PC-3 (cell line): ENCODE measurements around the gene STK39. TPM values are rescaled to one million over a fixed set of nuclear protein-coding genes. Genes with fewer than 3 reads are reported as not detected.

Source experiments
- ATAC-seq: fragments of 200-7000 bp; cut with Tn5 transposase; 2 replicates; pipeline ENCODE4 v1.9.1; 2020; ENCODE audit warnings: mild to moderate bottlenecking, moderate library complexity
- BruUV-seq: library from RNA; stranded (reverse); fragments of 400-500 nt; replicated peaks from 2 replicates; lab custom pipeline; 2021; lab: Mats Ljungman, UMichigan
- CTCF ChIA-PET: fragments of 300-600 bp; sonication (Branson Sonifier 250); formaldehyde crosslinking; loops from one replicate; lab custom pipeline; 2022; ENCODE audit warnings: antibody characterized with exemption; lab: Charles Lee
- POLR2A ChIA-PET: fragments of 300-600 bp; sonication (Branson Sonifier 250); formaldehyde crosslinking; loops from one replicate; lab custom pipeline; 2022; ENCODE audit warnings: antibody characterized with exemption; ENCODE audit not compliant: unreplicated experiment; lab: Charles Lee
- DNase-seq: peaks from one replicate; pipeline ENCODE4 v3.0.0-alpha.2; 2015
- H2AFZ ChIP-seq: fragments of 300-600 bp; sonication (generic); 2 replicates; pipeline ENCODE4 v1.6.0; 2016; ENCODE audit warnings: antibody characterized with exemption, low read length
- H3F3A ChIP-seq: fragments of 300-600 bp; sonication (generic); one replicate; pipeline ENCODE4 v1.6.0; 2017; ENCODE audit warnings: antibody characterized with exemption, low read length, control low read depth, mild to moderate bottlenecking; ENCODE audit not compliant: unreplicated experiment
- H3K27ac ChIP-seq: fragments of 300-600 bp; sonication (generic); 2 replicates; pipeline ENCODE4 v1.5.1; 2016; ENCODE audit warnings: mild to moderate bottlenecking, low read length
- H3K27me3 ChIP-seq: fragments of 300-600 bp; sonication (generic); 2 replicates; pipeline ENCODE4 v1.6.1; 2016; ENCODE audit warnings: low read length, mixed read lengths
- H3K36me3 ChIP-seq: fragments of 300-600 bp; sonication (generic); 2 replicates; pipeline ENCODE4 v1.6.1; 2016; ENCODE audit warnings: low read depth, mixed run types, low read length, mixed read lengths
- H3K4me1 ChIP-seq: fragments of 300-600 bp; sonication (generic); 2 replicates; pipeline ENCODE4 v1.5.1; 2016; ENCODE audit warnings: low read length; ENCODE audit not compliant: insufficient read depth
- H3K4me2 ChIP-seq: fragments of 300-600 bp; sonication (generic); 2 replicates; pipeline ENCODE4 v1.6.0; 2016; ENCODE audit warnings: low read length
- H3K4me3 ChIP-seq: fragments of 300-600 bp; sonication (generic); 2 replicates; pipeline ENCODE4 v1.5.1; 2016; ENCODE audit warnings: mild to moderate bottlenecking, low read length, mixed read lengths
- H3K79me2 ChIP-seq: fragments of 300-600 bp; sonication (generic); 2 replicates; pipeline ENCODE4 v1.6.1; 2017; ENCODE audit warnings: low read length, mixed read lengths
- H3K9ac ChIP-seq: fragments of 300-600 bp; sonication (generic); 2 replicates; pipeline ENCODE4 v1.6.0; 2016; ENCODE audit warnings: mild to moderate bottlenecking, low read length
- H3K9me2 ChIP-seq: fragments of 300-600 bp; sonication (generic); replicated peaks from 2 replicates; pipeline ENCODE4 v1.6.1; 2016; ENCODE audit warnings: mixed run types, low read length, mixed read lengths
- H3K9me3 ChIP-seq: fragments of 300-600 bp; sonication (generic); 2 replicates; pipeline ENCODE4 v1.6.1; 2016; ENCODE audit warnings: low read length, mixed read lengths
- H4K20me1 ChIP-seq: fragments of 300-600 bp; sonication (generic); 2 replicates; pipeline ENCODE4 v1.6.1; 2016; ENCODE audit warnings: low read length, mixed read lengths
- EZH2 ChIP-seq: fragments of 300-600 bp; sonication (generic); IDR thresholded peaks from one replicate; pipeline ENCODE4 v1.6.1; 2017; ENCODE audit warnings: antibody characterized with exemption, mild to moderate bottlenecking, low read length; ENCODE audit not compliant: unreplicated experiment
- EZH2phosphoT487 ChIP-seq: fragments of 300-600 bp; sonication (generic); IDR thresholded peaks from 2 replicates; pipeline ENCODE4 v1.6.1; 2018; ENCODE audit warnings: mild to moderate bottlenecking, antibody characterized with exemption, low read length, borderline replicate concordance
- intact Hi-C: fragments of 100-400 bp; cut with micrococcal nuclease; formaldehyde crosslinking; loops from 2 replicates; pipeline ENCODE4 v1.9.0; 2023
- total RNA-seq: library from RNA; depleted of rRNA; stranded (reverse); fragments of >200 nt; gene quantifications from 2 replicates; pipeline ENCODE4 v1.2.3, GENCODE V29; 2014
- TF ChIP-seq, protein P1 (sequence below): fragments of 300-600 bp; sonication (generic); conservative IDR thresholded peaks from 2 replicates; pipeline ENCODE4 v1.5.1; 2017; ENCODE audit warnings: antibody characterized with exemption, low read depth, mild to moderate bottlenecking, low read length

The STK39 gene
- total RNA-seq, 1 experiment from 2014 or later = 17.9 TPM

DNA sequence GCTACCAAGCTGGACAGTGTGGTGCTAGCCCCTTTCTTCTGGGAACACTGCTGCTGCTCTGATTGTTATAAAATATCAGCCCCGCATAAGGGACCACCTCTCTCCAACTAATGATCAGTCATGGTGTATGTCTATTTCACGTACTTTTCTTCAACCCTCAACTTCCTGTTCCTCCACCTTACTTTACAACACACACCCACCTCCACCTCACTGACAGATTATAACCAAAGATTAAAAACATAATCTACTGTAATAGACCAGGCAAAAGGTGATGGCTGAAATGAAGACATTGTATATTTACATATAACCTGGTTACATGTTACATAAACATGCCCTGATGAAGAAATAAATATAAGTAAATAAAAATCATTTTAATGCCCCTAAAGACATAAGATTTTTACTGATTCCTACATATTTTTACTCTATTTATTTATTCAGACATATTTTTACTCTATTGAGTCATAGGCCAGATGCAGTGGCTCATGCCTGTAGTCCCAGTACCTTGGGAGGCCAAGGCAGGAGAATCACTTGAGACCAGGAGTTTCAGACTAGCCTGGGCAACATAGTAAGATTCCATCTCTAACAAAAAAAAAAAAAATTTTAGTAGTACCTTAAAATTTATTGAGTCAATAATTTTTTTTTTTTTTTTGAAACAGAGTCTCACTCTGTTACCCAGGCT, 12.8 kb downstream of the STK39 start:
- Histone ChIP-seq H3K4me3 (no peak overlapping the region), H3F3A (no peaks in the 10 kb centered on the region), H3K9me2 (no peaks in the 10 kb centered on the region), H3K4me2 (no peak overlapping the region), H3K27ac (no peak overlapping the region), H3K9me3 (no peaks in the 10 kb centered on the region), H3K36me3 (0 out of 2 replicates have a peak, but pooled peaks cover 5% of the 10 kb centered on the region), H3K4me1 (peaks cover 18% of the 10 kb centered on the region), H2AFZ (no peak overlapping the region), H4K20me1 (no peaks in the 10 kb centered on the region), H3K9ac (no peak overlapping the region), H3K79me2 (peaks cover 63% of the 10 kb centered on the region), H3K27me3 (no peaks in the 10 kb centered on the region)
- intact Hi-C loops = no loop called here
- CTCF ChIA-PET = interaction anchor here (0.5 kb wide), 1 partner anchor 437 kb away, joined by 3 read pairs; no protein-coding TSS in a partner anchor
- POLR2A ChIA-PET = no interaction called here
- TF ChIP-seq EZH2 = no peak
- TF ChIP-seq, protein P1, sequence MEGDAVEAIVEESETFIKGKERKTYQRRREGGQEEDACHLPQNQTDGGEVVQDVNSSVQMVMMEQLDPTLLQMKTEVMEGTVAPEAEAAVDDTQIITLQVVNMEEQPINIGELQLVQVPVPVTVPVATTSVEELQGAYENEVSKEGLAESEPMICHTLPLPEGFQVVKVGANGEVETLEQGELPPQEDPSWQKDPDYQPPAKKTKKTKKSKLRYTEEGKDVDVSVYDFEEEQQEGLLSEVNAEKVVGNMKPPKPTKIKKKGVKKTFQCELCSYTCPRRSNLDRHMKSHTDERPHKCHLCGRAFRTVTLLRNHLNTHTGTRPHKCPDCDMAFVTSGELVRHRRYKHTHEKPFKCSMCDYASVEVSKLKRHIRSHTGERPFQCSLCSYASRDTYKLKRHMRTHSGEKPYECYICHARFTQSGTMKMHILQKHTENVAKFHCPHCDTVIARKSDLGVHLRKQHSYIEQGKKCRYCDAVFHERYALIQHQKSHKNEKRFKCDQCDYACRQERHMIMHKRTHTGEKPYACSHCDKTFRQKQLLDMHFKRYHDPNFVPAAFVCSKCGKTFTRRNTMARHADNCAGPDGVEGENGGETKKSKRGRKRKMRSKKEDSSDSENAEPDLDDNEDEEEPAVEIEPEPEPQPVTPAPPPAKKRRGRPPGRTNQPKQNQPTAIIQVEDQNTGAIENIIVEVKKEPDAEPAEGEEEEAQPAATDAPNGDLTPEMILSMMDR = no peak
- no peak for TF ChIP-seq EZH2phosphoT487
- DNase-seq (no peak), ATAC-seq (no peak)
- BruUV-seq = no TSS peak

DNA sequence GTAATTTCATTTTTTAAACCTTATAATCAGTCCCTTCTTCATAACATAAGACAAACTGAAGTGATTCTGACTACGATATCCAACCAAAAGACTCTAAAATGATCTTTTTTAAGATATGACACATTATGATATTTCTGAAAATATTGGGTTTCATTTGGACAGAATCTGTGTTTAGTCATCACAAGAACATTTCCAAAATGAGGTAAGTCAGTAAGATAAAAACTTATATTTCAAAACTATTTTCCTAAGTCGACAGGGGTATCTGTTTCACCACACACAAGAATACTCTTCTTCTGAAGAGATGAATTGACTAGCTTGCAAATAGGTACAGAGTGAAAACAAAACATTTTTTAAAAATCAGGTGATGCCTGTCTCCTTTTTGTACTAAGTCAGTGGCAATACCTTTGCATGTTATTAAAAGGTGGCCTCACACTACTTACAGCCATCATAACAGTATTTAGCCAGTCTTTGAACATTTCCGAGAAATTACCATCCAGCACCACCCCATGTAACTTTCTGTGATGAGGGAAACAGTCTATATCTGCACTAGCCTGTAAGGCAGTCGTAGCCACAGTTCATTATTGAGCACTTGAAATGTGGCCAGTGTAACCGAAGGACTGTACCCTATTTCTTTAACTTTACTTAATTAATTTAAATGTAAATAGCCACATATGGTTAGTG, 13.5 kb downstream of the STK39 start:
- ATAC-seq (peak; percentile 31), DNase-seq (no peak)
- no peaks in the 10 kb centered on the region for H4K20me1 ChIP-seq
- H3K79me2 ChIP-seq = peaks cover 61% of the 10 kb centered on the region
- H3K4me2 ChIP-seq = no peak overlapping the region
- no TSS peak for BruUV-seq
- H3K9me3 ChIP-seq = no peaks in the 10 kb centered on the region
- H3K4me3 ChIP-seq = no peak overlapping the region
- no peak overlapping the region for H3K9ac ChIP-seq
- no peaks in the 10 kb centered on the region for H3F3A ChIP-seq
- H3K36me3 ChIP-seq = 0 out of 2 replicates have a peak, but pooled peaks cover 5% of the 10 kb centered on the region
- intact Hi-C loops = no loop called here
- no peak overlapping the region for H2AFZ ChIP-seq
- H3K27me3 ChIP-seq = no peaks in the 10 kb centered on the region
- H3K9me2 ChIP-seq = no peaks in the 10 kb centered on the region
- TF ChIP-seq, protein P1 = no peak
- TF ChIP-seq EZH2 (no peak), EZH2phosphoT487 (no peak)
- H3K27ac ChIP-seq = no peak overlapping the region
- ChIA-PET CTCF (interaction anchor here (0.5 to 0.6 kb wide), 2 partner anchors 14 to 436 kb away, joined by 3 read pairs; partner anchors contain the start of gene STK39), POLR2A (no interaction called here)
- H3K4me1 ChIP-seq = peaks cover 18% of the 10 kb centered on the region

DNA sequence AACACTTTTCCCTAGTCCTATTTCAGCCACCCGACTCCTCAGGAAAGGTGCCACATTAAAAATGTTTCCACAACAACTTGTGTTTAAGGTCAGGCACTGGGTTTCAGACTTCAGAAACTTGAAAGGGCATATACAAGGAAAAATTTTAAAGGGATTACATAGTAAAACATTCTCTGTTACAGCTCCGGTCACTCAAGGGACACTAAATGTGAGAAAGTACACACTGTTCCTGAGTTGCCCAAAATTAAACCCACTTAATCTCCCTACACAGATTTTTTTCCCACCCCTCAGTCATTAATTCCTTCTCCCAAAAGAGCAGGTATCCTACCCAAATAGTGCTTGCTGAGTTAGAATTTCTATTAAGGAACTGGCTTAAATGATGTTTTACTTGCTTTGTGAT, 14.2 kb downstream of the STK39 start:
- Histone ChIP-seq H3K4me1 (peaks cover 14% of the 10 kb centered on the region), H3K27ac (no peak overlapping the region), H3K36me3 (0 out of 2 replicates have a peak, but pooled peaks cover 5% of the 10 kb centered on the region), H3K9ac (no peak overlapping the region), H4K20me1 (no peaks in the 10 kb centered on the region), H3K9me2 (no peaks in the 10 kb centered on the region), H3K27me3 (no peaks in the 10 kb centered on the region), H3K4me2 (no peak overlapping the region), H2AFZ (no peak overlapping the region), H3K79me2 (peaks cover 59% of the 10 kb centered on the region), H3K4me3 (no peak overlapping the region), H3F3A (no peaks in the 10 kb centered on the region), H3K9me3 (no peaks in the 10 kb centered on the region)
- ATAC-seq = no peak
- TF ChIP-seq EZH2 = no peak
- TF ChIP-seq, protein P1 = no peak
- no peak for TF ChIP-seq EZH2phosphoT487
- ChIA-PET POLR2A (no interaction called here), CTCF (interaction anchor here (0.6 kb wide), 1 partner anchor 14 kb away, joined by 3 read pairs; the partner anchor contains the start of gene STK39)
- DNase-seq = no peak
- intact Hi-C loops = no loop called here
- no TSS peak for BruUV-seq
